Stimulated activated CD8-positive, alpha-beta memory T cell treated with anti-CD3 and anti-CD28 coated beads, Interleukin-4, amount 100 ng/mL, for 24 hours (primary cell): Measurements from ENCODE around the gene AQP9.
A peak's percentile ranks its signal among the peaks of the same experiment; 100 is the strongest.

Source experiments
- DNase-seq: peaks from one replicate; pipeline ENCODE4 v3.0.0-alpha.2; 2020; ENCODE audit warnings: low read depth

Gene AQP9

DNA sequence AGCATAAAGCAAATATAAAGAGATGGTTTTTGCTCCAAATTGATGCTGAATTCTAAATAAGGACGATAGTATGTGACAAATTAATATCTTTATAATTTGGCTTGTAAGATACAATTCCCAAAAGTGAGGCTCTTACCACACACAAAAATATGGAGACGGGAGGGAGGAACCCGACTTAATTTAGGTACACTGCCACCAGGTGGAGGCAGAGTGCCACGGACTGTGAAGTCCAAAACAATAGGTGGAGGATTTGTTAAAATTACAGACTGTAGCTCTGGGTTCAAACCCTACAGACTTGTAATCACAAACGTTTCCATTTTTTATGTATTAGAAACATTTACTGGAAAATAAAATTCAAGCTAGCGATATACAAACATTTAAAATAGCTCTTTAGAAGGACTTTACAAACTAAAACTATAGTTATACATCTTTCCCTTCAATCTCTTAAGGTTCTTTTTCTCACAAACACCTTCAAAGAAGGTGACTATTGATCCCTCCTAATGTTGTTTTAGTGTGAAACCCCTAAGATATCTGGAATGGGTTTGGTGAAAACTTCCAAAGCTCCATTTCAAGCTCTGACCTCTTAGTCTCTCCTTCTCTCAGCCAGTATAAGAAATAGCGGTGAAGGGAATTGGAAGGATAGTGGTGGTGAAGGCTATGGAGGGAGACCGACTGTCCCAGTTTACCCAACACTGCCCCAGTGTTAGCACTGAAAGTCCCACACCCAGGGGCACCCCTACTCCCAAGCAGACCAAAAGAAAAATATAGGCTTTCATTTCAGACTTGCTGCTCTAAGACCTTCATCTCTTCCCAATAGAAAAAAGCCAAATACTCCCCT is 89.7 kb downstream of the AQP9 start:
- DNase-seq, result peak; percentile 42

DNA sequence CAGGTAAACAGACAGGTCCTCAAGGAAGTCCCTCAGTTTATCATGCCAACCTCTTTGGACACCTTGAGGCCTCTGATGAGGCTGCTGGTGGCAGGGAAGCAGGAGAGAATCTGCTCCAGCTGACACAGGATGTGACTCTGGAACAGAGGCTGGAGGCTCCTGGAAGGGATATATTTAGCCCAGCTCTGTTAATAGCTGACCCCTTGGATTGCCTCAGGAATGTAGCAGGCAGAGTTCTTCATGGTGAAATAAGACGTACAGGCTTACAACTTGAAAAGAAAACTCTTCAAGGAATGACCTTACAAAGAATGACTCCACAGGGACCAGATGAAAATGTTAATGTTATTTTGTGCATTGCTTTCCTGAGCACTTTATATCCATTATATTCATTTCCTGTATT is 90.5 kb downstream of the AQP9 start:
- DNase-seq, result no peak

DNA sequence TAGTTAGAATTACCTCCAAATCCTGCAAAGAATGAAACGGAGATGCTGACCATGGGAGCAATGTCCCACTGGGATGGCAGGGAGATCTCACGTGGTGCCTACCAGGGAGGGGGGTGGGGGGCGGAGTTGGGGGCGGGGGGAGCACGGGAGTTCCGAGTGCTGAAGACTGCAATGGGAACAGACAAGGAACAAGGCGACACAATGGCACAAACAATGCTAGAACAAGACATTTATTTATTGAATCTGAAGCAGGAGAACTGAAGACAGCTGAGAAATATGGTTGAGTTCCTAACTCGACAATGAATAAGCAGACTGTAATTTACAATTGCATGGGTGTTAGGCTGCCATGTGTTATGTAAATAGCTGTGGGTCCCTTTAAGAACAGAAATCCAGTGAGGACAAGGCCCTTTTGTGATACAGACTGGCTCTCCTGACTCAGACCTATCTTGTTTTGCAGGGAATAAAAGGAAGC is 91.2 kb downstream of the AQP9 start:
- DNase-seq, result no peak

DNA sequence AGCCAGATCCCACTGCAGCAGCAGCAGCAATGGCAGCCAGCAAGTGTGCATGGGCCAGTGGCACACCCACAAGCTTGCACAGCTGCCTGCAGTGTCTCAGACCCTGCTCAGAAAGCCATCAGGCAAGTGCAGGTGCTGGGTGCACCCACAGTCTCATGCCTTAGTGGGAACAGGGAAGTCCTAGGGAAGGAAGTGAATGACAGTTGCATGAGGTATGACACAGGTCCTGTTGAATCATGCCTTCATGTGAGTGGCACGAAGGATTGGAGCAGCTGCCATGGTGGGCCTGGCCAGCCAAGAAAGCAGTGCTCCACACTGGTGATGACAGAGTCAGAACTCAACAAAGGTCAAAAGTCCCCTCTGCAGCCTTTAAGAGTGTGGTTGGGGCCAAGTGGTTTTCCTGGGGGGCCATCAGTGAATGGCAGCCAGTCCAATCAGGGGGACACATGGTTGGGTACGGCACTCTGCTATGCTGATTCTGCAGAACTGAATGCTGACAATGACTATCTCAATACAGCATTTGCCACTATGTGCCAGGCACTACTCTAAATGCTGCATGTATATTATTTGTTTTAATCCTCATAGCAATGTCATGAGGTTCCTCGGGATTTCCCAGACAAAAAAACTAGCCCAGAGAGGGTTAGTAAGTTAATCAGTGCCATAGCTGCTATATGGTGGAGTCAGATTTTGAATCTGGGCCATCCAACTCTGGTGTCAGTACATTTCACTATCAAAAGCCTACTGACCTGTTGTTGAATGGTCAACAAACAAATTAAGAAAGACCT is 94.3 kb downstream of the AQP9 start:
- no peak for DNase-seq

DNA sequence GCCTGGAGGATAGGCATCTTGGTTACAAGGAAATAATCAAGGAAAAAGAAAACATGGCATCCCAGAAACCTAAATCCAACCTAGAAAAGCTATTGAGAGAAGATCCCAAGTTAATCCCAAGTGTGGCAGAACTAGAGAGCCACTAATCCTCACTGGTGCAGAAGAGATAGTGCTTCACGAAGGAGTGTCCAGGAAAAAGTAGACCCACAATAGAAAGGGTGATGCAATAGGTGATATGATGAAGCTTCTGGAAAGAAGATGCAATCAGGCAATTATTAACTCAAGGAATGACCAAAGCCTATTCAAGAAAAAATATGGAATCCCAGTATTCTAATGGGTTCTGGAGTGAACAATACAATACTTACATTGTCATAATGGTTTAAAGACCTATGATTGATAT is 95.2 kb downstream of the AQP9 start:
- no peak for DNase-seq
